Natural killer cell (primary cell): ENCODE data around the gene CTNS. TPM values are rescaled to one million over a fixed set of nuclear protein-coding genes. Genes with fewer than 3 reads are reported as not detected.

Source experiments
- ATAC-seq, 3 donors: fragments of 150-1000 bp in 2 of 3; fragments of 200-7000 bp in 1 of 3; cut with Tn5 transposase; 1 replicate in 1 of 3; 2 replicates in 2 of 3; pipeline ENCODE4 v1.10.0; 2021; ENCODE audit warnings: mild to moderate bottlenecking in 2 of 3, moderate library complexity in 2 of 3
- DNase-seq, 2 donors: peaks; one replicate each; pipeline versions ENCODE4 v3.0.0 to v3.0.0-alpha.2; 2013 to 2021; ENCODE audit warnings: mixed read lengths in 1 of 2
- H3K27ac ChIP-seq: one replicate; pipeline ENCODE4 v1.5.1; 2013; ENCODE audit warnings: mild to moderate bottlenecking, low read length
- H3K27me3 ChIP-seq: one replicate; pipeline ENCODE4 v1.6.1; 2013; ENCODE audit warnings: low read length; ENCODE audit not compliant: control insufficient read depth, insufficient read depth
- H3K36me3 ChIP-seq: one replicate; pipeline ENCODE4 v1.6.1; 2013; ENCODE audit warnings: low read length; ENCODE audit not compliant: control insufficient read depth, insufficient read depth
- H3K4me1 ChIP-seq: one replicate; pipeline ENCODE4 v1.6.1; 2013; ENCODE audit warnings: low read length; ENCODE audit not compliant: control insufficient read depth, insufficient read depth
- H3K4me3 ChIP-seq: one replicate; pipeline ENCODE4 v1.5.1; 2013; ENCODE audit warnings: low read length
- H3K9me3 ChIP-seq: one replicate; pipeline ENCODE4 v1.6.1; 2013; ENCODE audit warnings: low read length; ENCODE audit not compliant: control insufficient read depth, insufficient read depth
- H3K27ac Mint-ChIP-seq, 2 donors: one replicate each; pipeline ENCODE4 v1.8.0; 2022; ENCODE audit warnings: mild to moderate bottlenecking in 2 of 2, mixed read lengths in 2 of 2, moderate library complexity in 1 of 2
- H3K27me3 Mint-ChIP-seq, 2 donors: one replicate each; pipeline ENCODE4 v1.8.0; 2022; ENCODE audit warnings: low read depth in 2 of 2, mixed read lengths in 2 of 2
- H3K36me3 Mint-ChIP-seq: one replicate; pipeline ENCODE4 v1.8.0; 2022; ENCODE audit warnings: mixed read lengths
- H3K4me1 Mint-ChIP-seq, 2 donors: one replicate each; pipeline ENCODE4 v1.8.0; 2022; ENCODE audit warnings: mixed read lengths in 2 of 2
- H3K4me3 Mint-ChIP-seq: one replicate; pipeline ENCODE4 v1.8.0; 2022; ENCODE audit warnings: mild to moderate bottlenecking, moderate library complexity, mixed read lengths
- H3K9me3 Mint-ChIP-seq, 2 donors: one replicate each; pipeline ENCODE4 v1.8.0; 2022; ENCODE audit warnings: mixed read lengths in 2 of 2
- CTCF ChIP-seq: fragments of 200-600 bp; IDR thresholded peaks from one replicate; pipeline ENCODE4 v1.8.0; 2022; ENCODE audit warnings: antibody characterized with exemption
- WGBS: methylation state at CpG from one replicate; pipeline ENCODE4 v1.1.7; 2013; ENCODE audit warnings: missing lambda C conversion rate; ENCODE audit not compliant: insufficient coverage; 5-methylcytosine and 5-hydroxymethylcytosine counted together
- intact Hi-C: fragments of 100-400 bp; cut with micrococcal nuclease; formaldehyde crosslinking; loops from one replicate; pipeline ENCODE4 v1.14.2; 2022
- total RNA-seq, 4 donors: library from RNA; stranded (reverse); fragments of 120-200 nt in 1 of 4; gene quantifications; one replicate each; pipeline versions ENCODE4 v1.2.3 to v1.2.4, GENCODE V29; 2013 to 2022

The CTNS gene
- total RNA-seq, 3 donors from 2014 or later (not counting 1 experiment from before 2014, with no cell fraction given) = 7.6 to 24.2 (median 9.6) TPM

DNA sequence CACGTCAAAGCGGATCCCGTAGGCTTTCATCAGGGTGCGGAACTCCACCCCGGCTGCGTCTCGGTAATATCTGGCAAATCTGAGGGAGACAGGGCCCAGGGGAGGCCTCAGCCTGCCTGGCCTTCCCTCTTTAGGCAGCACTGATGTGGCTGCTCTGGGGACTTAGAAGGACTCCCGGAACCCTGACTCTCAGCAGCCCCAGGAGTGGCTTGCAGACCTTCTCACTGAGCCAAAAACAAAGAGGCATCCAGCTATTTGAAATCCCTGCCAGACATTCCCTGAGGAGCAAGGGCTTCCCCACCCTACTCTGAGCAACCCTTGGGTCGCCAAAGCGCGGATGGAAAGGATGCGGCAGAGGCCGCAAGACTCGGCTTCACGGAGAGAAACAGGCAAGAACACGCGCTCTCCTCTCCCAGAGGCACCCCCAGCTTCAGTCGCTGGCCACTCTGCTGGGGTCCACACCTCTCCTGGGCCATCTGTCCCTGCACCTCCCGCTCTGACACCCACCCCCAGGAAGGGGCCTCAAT, 51.5 kb downstream of the CTNS start:
- peaks cover 0 to 7% of the 10 kb centered on the region in 2 donors for H3K4me1 Mint-ChIP-seq
- H3K36me3 Mint-ChIP-seq = no peaks in the 10 kb centered on the region
- Histone ChIP-seq H3K27ac (no peak overlapping the region), H3K27me3 (peaks cover 3% of the 10 kb centered on the region), H3K9me3 (no peaks in the 10 kb centered on the region), H3K4me3 (no peak overlapping the region), H3K36me3 (peaks cover 2% of the 10 kb centered on the region), H3K4me1 (peaks cover 46% of the 10 kb centered on the region)
- H3K4me3 Mint-ChIP-seq = no peak overlapping the region
- H3K9me3 Mint-ChIP-seq = no peaks in the 10 kb centered on the region
- intact Hi-C loops = no loop called here
- peaks cover 0 to 8% of the 10 kb centered on the region in 2 donors for H3K27me3 Mint-ChIP-seq
- ATAC-seq = no peak
- H3K27ac Mint-ChIP-seq = no peak overlapping the region
- no peak for TF ChIP-seq CTCF
- no peak for DNase-seq
- whole genome bisulfite sequencing = 85% methylated on average over 19 of the region's 19 CpGs

GRCh38 chr17:3688852-3689261, 52.3 kb downstream of the CTNS start:
- no peak overlapping the region for H3K4me3 ChIP-seq
- H3K27me3 ChIP-seq = peaks cover 3% of the 10 kb centered on the region
- H3K36me3 ChIP-seq = peaks cover 2% of the 10 kb centered on the region
- DNase-seq (no peak), ATAC-seq (no peak)
- WGBS = 89% methylated on average over 11 of the region's 14 CpGs
- no peak overlapping the region for H3K27ac Mint-ChIP-seq
- H3K27me3 Mint-ChIP-seq = peaks cover 0 to 8% of the 10 kb centered on the region in 2 donors
- H3K4me1 ChIP-seq = peaks cover 46% of the 10 kb centered on the region
- no peak overlapping the region for H3K27ac ChIP-seq
- no peak for TF ChIP-seq CTCF
- intact Hi-C loops = no loop called here
- no peak overlapping the region for H3K4me3 Mint-ChIP-seq
- peaks cover 2 to 6% of the 10 kb centered on the region in 2 donors for H3K4me1 Mint-ChIP-seq
- H3K9me3 ChIP-seq = no peaks in the 10 kb centered on the region
- H3K36me3 Mint-ChIP-seq = no peaks in the 10 kb centered on the region
- no peaks in the 10 kb centered on the region for H3K9me3 Mint-ChIP-seq

GRCh38 chr17:3689262-3690093, 52.9 kb downstream of the CTNS start:
- H3K4me1 Mint-ChIP-seq = peaks cover 8 to 12% of the 10 kb centered on the region in 2 donors
- H3K4me3 Mint-ChIP-seq = no peak overlapping the region
- H3K36me3 Mint-ChIP-seq = no peaks in the 10 kb centered on the region
- intact Hi-C loops = loop anchor here (5.0 kb wide), 1 partner anchor 78 kb away; no protein-coding TSS in a partner anchor
- Histone ChIP-seq H3K4me1 (peaks cover 49% of the 10 kb centered on the region), H3K36me3 (peaks cover 2% of the 10 kb centered on the region), H3K27ac (no peak overlapping the region), H3K4me3 (no peak overlapping the region), H3K27me3 (peaks cover 3% of the 10 kb centered on the region), H3K9me3 (no peaks in the 10 kb centered on the region)
- no peak for TF ChIP-seq CTCF
- WGBS = 90% methylated on average over 42 of the region's 44 CpGs
- peaks cover 0 to 8% of the 10 kb centered on the region in 2 donors for H3K27me3 Mint-ChIP-seq
- DNase-seq = no peak
- H3K27ac Mint-ChIP-seq = no peak overlapping the region
- H3K9me3 Mint-ChIP-seq = no peaks in the 10 kb centered on the region
- no peak for ATAC-seq
